Muscle layer of colon (tissue), 2 donors: ENCODE data around the gene BCL2L12.
"Not testable (repeated sequence)": the region's sequence is repeated elsewhere in the genome, so short reads cannot be mapped to it uniquely, and the experiment has no call there.

Source experiments
- H3K27ac ChIP-seq: one replicate; pipeline ENCODE4 v1.7.0; 2013; ENCODE audit warnings: low read depth, mild to moderate bottlenecking, low read length, moderate library complexity
- H3K27me3 ChIP-seq, 2 donors: one replicate each; pipeline ENCODE4 v1.7.0; 2013; ENCODE audit warnings: low read length in 2 of 2, mild to moderate bottlenecking in 2 of 2; ENCODE audit not compliant: insufficient read depth in 2 of 2, control insufficient read depth in 1 of 2
- H3K36me3 ChIP-seq: one replicate; pipeline ENCODE4 v1.7.0; 2013; ENCODE audit warnings: mild to moderate bottlenecking, low read length; ENCODE audit not compliant: insufficient read depth
- H3K4me1 ChIP-seq: one replicate; pipeline ENCODE4 v1.7.0; 2013; ENCODE audit warnings: mild to moderate bottlenecking, low read length; ENCODE audit not compliant: insufficient read depth
- H3K4me3 ChIP-seq, 2 donors: one replicate each; pipeline ENCODE4 v1.7.0; 2013; ENCODE audit warnings: low read length in 2 of 2, low read depth in 1 of 2, mild to moderate bottlenecking in 1 of 2, moderate library complexity in 1 of 2
- H3K9ac ChIP-seq: one replicate; pipeline ENCODE4 v1.7.0; 2013; ENCODE audit warnings: low read length
- H3K9me3 ChIP-seq: one replicate; pipeline ENCODE4 v1.7.0; 2013; ENCODE audit warnings: mild to moderate bottlenecking, low read length
- donor health status: abdominal sarcoma.
- donor health status: Adenocarcinoma of cecum.

Gene BCL2L12

DNA sequence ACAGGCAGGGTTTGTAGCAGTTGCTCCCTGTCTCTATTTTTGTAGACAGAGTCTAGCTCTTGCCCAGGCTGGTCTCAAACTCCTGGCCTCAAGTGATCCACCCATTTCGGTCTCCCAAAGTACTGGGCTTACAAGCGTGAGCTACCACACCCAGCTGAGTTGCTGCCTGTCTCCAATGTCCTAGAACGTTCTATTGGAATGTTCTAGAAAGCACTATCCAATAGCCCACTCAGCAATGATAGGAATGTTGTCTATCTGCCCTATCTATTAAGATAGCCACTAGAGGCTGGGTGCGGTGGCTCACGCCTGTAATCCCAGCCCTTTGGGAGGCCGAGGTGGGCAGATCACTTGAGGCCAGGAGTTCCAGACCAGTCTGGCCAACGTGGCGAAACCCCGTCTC, 32.5 kb upstream of the BCL2L12 start:
- not testable (repeated sequence) for H3K27me3 ChIP-seq, H3K9me3 ChIP-seq, H3K4me3 ChIP-seq, H3K9ac ChIP-seq, H3K36me3 ChIP-seq, H3K27ac ChIP-seq
- H3K4me1 ChIP-seq: peaks cover 15% of the 10 kb centered on the region

DNA sequence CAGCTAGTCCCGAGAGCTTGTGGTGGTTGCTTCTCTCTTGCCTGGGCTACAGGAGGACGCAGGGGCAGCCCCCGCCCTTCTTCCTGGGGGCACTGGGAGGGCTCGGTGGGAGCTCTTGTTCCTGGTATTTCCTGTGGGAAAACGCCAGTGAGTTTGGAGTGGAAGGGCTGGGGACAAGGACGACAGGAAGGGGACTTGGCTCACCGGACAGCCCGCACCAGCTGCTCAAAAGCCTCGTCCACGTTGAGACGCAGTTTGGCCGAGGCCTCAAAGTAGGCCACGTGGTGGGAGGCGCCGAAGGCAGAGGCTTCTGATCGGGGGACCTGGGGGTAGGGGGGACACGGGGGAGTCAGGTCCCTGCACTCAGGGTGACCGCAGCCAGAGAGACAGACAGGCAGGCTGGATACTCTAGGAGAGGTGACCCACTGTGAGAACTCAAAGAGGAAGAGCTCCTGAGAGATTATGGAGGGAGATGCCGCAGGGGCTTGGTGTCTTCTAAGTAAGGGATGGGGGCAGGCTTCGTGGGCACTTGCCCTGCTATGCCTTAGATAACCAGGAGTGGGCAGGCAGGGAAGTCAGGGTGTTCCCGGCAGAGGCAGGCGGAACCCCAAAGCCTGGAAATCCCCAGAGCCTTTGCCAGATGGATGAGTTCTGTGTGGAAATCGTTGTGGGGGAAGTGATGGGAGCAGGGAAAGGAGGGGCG, 30.1 kb upstream of the BCL2L12 start:
- Histone ChIP-seq H3K9me3 (no peaks in the 10 kb centered on the region), H3K9ac (no peak overlapping the region), H3K27ac (no peak overlapping the region), H3K4me3 (no peak overlapping the region), H3K27me3 (no peaks in the 10 kb centered on the region), H3K36me3 (peaks cover 9% of the 10 kb centered on the region), H3K4me1 (peaks cover 22% of the 10 kb centered on the region)

DNA sequence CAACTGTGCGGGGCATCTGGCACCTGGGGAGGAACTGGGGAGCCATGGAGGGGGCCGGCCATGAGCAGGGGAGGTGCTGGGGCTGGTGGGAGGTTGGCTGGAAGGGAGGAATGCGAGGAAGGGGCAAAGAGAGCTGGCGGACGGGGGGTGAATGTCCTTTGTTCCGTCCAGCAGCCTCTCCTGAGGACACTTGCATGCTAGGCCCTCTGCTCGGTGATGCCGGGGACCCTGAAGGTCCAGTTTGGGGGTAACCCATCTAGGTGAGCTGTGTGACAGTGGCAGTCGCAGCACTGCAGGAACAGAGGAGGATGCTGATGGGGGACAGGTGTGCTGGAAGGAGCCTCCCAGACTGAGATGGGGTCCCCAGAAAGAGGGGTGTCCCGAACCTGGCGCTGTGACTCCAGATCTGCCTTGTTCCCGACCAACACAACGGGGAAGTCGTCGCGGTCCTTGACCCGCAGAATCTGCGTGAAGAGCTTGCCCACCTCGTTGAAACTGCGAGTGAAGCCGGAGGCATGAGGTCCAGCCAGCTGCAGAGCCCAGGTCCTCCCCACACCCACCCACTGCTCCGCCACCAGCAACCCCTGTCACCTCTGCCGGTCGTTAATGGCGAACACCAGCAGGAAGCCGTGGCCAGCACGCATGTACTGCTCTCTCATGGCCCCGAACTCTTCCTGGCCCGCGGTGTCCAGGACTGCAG, 29.4 kb upstream of the BCL2L12 start:
- H3K4me3 ChIP-seq: no peak overlapping the region
- no peaks in the 10 kb centered on the region for H3K9me3 ChIP-seq
- no peak overlapping the region for H3K27ac ChIP-seq
- peaks cover 9% of the 10 kb centered on the region for H3K36me3 ChIP-seq
- H3K9ac ChIP-seq: no peak overlapping the region
- no peaks in the 10 kb centered on the region for H3K27me3 ChIP-seq
- H3K4me1 ChIP-seq: peaks cover 19% of the 10 kb centered on the region

DNA sequence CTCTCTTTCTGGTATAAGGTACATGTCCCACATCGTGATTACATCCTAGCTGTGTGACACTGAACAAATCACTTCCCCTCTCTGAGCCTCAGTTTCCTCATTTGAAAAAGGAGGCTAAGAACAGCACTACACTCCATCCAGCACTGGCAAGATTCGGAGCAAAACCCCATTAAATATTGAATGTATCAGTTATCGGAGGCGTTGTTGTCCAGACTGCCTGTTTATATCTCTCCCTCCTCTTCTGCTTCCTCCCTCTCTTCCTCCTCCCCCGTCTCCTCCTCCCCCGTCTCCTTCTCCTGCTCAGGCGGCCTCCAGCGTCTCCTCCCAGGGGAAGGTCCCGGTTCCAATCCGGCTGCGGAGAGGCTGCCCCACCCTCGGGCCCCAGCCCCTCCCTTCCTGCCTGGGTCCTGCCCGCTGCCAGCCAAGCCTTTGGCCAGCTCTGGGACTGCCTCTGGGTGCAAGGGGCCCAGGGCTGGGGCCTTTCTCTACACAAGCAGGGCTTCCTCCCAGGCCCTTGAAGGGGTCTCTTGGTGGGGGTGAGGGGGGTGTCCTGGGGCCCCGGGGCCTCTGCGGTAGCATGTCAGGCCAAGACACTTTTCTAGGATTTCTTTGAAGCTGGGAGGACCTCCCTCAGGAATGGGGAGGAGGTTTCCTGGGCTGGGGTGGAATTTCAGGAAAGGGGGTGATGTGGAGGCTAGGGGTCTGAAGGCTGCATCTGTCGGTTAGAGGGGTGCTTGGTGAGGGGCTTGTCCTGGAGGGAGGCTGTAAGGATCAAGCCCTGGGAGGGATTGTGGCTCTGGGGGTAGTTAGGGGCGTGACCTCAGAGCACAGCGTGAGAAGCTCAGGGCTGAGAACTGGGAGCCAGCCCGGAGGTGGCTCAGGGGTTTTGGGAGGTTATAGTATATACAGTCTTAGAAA, 27.7 kb upstream of the BCL2L12 start:
- Histone ChIP-seq H3K27ac (peak overlapping the region; percentile 92), H3K27me3 (no peaks in the 10 kb centered on the region), H3K4me1 (peaks cover 26% of the 10 kb centered on the region), H3K9me3 (no peaks in the 10 kb centered on the region), H3K4me3 (peak overlapping the region; percentile 26 to 82), H3K36me3 (peaks cover 9% of the 10 kb centered on the region), H3K9ac (peak overlapping the region; percentile 86)

DNA sequence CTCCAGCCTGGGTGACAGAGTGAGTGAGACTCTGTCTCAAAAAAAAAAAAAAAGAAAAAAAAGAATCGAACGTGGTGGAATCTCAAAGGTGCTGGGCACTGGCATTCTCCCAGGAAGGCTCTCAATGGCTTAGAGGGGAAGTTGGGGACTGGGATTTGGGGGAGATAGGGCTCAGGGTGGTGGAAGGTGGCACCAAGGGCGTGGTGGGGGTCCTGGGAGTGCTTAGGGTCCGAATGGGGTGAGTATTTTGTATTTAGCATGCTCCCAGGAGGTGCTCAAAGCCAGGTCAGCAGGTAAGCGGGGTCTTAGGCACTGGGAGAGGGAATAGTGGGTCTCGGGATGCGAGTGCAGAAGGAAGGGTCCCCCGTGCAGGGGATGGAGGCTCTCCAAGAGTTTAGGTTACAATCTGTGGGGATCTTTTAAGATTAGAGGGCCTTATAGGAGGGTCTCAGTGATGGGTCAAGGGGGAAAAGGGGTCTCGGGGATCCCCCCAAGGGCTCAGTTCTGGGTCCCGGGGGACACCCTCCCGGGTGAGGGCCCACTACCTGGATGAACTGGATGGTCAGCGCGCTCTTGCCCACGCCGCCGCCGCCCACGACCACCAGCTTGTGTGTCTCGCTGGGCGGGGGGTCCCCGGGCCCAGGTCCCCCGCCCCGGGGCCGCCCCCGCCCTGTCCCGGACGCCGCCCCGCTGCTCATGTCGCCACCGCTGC, 26.2 kb upstream of the BCL2L12 start:
- peak overlapping the region; percentile 86 for H3K9ac ChIP-seq
- peaks cover 41% of the 10 kb centered on the region for H3K4me1 ChIP-seq
- H3K27me3 ChIP-seq: no peaks in the 10 kb centered on the region
- peaks cover 15% of the 10 kb centered on the region for H3K36me3 ChIP-seq
- H3K27ac ChIP-seq: peak overlapping the region; percentile 92
- H3K4me3 ChIP-seq: peak overlapping the region; percentile 52 to 82
- H3K9me3 ChIP-seq: no peaks in the 10 kb centered on the region

DNA sequence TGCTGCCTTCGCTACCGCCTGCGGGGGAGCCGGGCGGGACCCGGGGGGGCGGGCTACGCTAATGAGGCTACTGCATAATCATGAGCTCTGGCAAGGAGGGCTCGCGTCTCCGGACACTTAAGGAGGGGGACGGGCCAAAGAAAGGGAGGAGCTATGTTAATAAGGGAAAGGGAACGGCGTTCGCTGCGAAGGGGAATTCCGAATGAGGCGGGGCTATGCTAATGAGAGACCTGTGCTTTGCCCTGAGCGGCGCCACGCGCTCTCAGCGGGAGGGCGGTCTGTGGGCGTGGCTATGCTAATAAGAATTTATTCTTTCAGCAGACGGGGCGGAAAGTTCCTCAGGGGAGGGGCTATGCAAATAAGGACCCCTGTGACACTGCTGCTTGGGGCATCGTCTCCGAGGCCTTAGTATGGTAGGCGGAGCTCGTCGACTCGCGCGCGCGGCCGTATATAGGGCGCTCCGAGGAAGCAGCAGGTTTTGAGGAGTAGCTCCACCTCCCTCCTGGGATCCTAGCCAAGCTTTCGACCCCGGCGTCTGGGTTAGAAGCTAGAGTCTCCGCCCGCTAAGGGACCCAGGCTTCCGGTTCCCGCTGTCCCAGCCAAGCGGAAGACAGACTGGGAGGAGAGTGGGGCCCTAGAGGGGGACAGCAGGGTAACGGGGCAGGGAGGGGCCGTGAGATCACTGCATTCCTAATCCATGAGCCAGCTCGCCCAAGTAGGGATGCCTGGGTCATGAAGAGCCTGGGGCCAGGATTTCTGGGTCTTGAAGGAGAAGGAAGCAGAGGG, 25.4 kb upstream of the BCL2L12 start, which contains the start of gene RRAS:
TSS of gene RRAS (minus strand) at position 31 of the 786 bp plus-strand sequence. CDS start 45 bp downstream, outside the sequence.
- peak within 1 kb of the TSS; percentile 100 for H3K27ac ChIP-seq
- no peaks in the 10 kb centered on the region for H3K27me3 ChIP-seq
- peaks cover 44% of the 10 kb centered on the region for H3K4me1 ChIP-seq
- H3K9me3 ChIP-seq: no peaks in the 10 kb centered on the region
- peaks cover 15% of the 10 kb centered on the region for H3K36me3 ChIP-seq
- peak within 1 kb of the TSS; percentile 100 for H3K9ac ChIP-seq
- H3K4me3 ChIP-seq: peak within 1 kb of the TSS; percentile 65 to 82

DNA sequence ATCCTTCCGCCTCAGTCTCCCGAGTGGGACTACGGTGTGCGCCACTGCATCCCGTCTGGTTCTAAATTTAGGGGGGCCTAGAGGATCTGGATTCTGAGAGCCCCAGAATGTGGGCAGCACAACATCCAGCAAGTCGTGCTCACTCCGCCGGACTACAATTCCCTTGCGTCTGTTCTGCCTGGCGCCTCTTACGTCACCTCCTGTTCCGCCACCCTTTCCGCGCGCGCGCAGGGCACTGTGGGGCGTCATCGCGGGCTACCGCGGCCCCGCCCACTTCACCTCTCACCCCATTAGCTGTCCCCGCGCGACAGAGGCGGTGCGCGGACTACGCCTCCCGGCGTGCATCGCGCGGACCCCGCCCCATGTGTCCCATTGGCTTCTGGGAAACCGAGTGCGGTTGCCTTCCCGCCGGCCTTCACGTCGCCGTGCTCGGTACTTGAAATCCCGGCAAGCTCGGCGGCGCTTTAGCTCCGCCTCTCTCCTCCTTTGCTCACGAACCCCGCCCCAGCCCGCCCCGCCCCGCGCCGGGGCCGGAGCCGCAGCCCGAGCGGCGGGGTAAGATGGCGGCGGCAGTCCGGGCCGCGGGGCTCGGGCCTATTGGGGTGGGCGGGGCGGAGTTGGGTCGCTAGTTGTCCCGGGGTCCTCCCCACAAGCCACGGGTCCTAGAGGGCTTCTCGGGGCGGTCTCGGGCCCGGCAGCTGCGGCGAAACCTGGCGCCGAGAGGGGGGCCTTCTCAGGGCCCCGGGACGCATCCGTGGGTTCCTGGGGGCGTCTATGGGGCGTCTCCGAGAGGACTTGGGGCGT, 23.8 kb upstream of the BCL2L12 start, which contains the start of gene SCAF1:
TSS of gene SCAF1 (plus strand) at position 522 of the 804 bp plus-strand sequence. CDS start 2,818 bp downstream, outside the sequence.
- Histone ChIP-seq H3K4me3 (peak within 1 kb of the TSS; percentile 81 to 95), H3K9me3 (no peaks in the 10 kb centered on the region), H3K27me3 (no peaks in the 10 kb centered on the region), H3K4me1 (peaks cover 44% of the 10 kb centered on the region), H3K36me3 (peaks cover 27% of the 10 kb centered on the region), H3K9ac (peak within 1 kb of the TSS; percentile 100), H3K27ac (peak within 1 kb of the TSS; percentile 100)

DNA sequence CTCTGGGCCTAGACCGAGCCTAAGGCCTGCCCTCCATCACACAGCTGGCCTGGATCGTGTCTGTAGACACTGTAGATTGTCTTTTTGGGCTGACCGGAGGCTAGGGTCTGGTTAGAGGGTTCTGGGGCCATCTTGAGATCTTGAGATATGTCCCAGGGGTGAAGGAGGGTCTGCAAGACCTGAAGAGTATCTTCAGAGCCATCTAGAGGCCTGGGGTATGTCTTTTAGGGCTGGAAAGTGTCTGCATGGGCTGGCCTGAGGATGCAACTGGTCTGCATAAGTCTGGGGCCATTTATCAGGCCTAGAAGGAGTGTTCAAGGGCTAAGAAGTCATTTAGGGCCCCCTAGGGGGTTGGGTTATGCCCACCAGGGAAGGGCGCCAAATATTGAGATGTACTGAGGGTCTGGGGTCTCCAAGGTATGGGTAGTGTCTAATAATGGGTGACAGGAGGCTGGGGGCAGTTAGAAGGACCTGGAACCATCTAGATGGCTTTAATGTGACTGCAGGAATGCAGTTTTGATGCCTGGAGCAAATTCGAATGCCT, 23.2 kb upstream of the BCL2L12 start:
- Histone ChIP-seq H3K27me3 (no peaks in the 10 kb centered on the region), H3K9ac (peak overlapping the region; percentile 97), H3K36me3 (peaks cover 33% of the 10 kb centered on the region), H3K4me3 (peak overlapping the region; percentile 81 to 95), H3K9me3 (no peaks in the 10 kb centered on the region), H3K4me1 (peaks cover 43% of the 10 kb centered on the region), H3K27ac (peak overlapping the region; percentile 86)

DNA sequence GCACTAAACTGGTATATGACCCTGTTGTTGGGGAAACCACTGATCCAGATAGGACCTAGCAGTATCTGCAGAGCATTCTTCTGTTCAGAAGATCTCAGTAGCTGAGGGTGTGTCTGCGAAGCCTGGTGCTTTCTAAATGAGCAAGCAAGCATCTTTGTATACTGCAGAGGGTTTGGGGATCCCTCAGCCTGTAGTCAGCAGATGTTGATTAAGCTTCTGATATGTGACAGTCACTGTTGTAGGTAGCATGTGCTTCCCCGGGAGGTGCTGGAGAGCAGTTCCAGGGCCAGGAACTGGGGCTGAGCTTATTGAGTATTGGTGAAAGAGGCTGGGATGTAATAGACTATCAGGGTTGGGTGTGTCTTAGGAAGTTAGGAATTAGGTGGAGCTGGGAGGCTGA, 22.3 kb upstream of the BCL2L12 start:
- H3K4me1 ChIP-seq: peaks cover 34% of the 10 kb centered on the region
- H3K36me3 ChIP-seq: peaks cover 37% of the 10 kb centered on the region
- H3K27ac ChIP-seq: no peak overlapping the region
- H3K4me3 ChIP-seq: no peak overlapping the region
- no peaks in the 10 kb centered on the region for H3K27me3 ChIP-seq
- no peak overlapping the region for H3K9ac ChIP-seq
- no peaks in the 10 kb centered on the region for H3K9me3 ChIP-seq
